Ectodermal cell (in vitro differentiated cells): ENCODE measurements around the gene UNC93A.

Experiments
- H3K27ac ChIP-seq: 2 replicates; pipeline ENCODE4 v1.7.0; 2013; ENCODE audit warnings: mild to moderate bottlenecking, low read depth, low read length; ENCODE audit not compliant: insufficient read depth, poor library complexity, severe bottlenecking
- H3K27me3 ChIP-seq: 2 replicates; pipeline ENCODE4 v1.7.0; 2013; ENCODE audit warnings: mild to moderate bottlenecking, low read length; ENCODE audit not compliant: insufficient read depth, control insufficient read depth, poor library complexity, severe bottlenecking
- H3K36me3 ChIP-seq: one replicate; pipeline ENCODE4 v1.7.0; 2013; ENCODE audit warnings: low read length; ENCODE audit not compliant: control insufficient read depth, insufficient read depth
- H3K4me1 ChIP-seq: one replicate; pipeline ENCODE4 v1.7.0; 2013; ENCODE audit warnings: low read length; ENCODE audit not compliant: control insufficient read depth, insufficient read depth
- H3K4me3 ChIP-seq: 2 replicates; pipeline ENCODE4 v1.7.0; 2013; ENCODE audit warnings: low read depth, low read length, control low read depth; ENCODE audit not compliant: insufficient read depth
- H3K9me3 ChIP-seq: 2 replicates; pipeline ENCODE4 v1.7.0; 2013; ENCODE audit warnings: mild to moderate bottlenecking, low read length, moderate library complexity; ENCODE audit not compliant: control insufficient read depth
- WGBS, 2 experiments: methylation state at CpG; one replicate each; pipeline ENCODE4 v1.1.7; 2013; ENCODE audit warnings: missing lambda C conversion rate in 2 of 2; 5-methylcytosine and 5-hydroxymethylcytosine counted together

Gene UNC93A

GRCh38 chr6:167294241-167294640 is 3.1 kb downstream of the UNC93A start:
- H3K27ac ChIP-seq: no peak overlapping the region
- no peaks in the 10 kb centered on the region for H3K36me3 ChIP-seq
- H3K4me3 ChIP-seq: no peak overlapping the region
- no peaks in the 10 kb centered on the region for H3K4me1 ChIP-seq
- WGBS, 2 experiments: 89 to 90% methylated on average over 12 of the region's 12 CpGs
- no peaks in the 10 kb centered on the region for H3K27me3 ChIP-seq
- H3K9me3 ChIP-seq: no peaks in the 10 kb centered on the region

GRCh38 chr6:167294651-167295494 is 3.8 kb downstream of the UNC93A start:
- Histone ChIP-seq H3K36me3 (no peaks in the 10 kb centered on the region), H3K27ac (no peak overlapping the region), H3K4me1 (no peaks in the 10 kb centered on the region), H3K27me3 (no peaks in the 10 kb centered on the region), H3K4me3 (no peak overlapping the region), H3K9me3 (no peaks in the 10 kb centered on the region)
- WGBS, 2 experiments: 91 to 95% methylated on average over 38 of the region's 38 CpGs

- H3K27ac ChIP-seq: no peak overlapping the region
- no peaks in the 10 kb centered on the region for H3K27me3 ChIP-seq
- H3K4me1 ChIP-seq: no peaks in the 10 kb centered on the region
- no peaks in the 10 kb centered on the region for H3K9me3 ChIP-seq
- no peaks in the 10 kb centered on the region for H3K36me3 ChIP-seq
- 96 to 97% methylated on average over 43 of the region's 43 CpGs for WGBS, 2 experiments
- no peak overlapping the region for H3K4me3 ChIP-seq
Observed at GRCh38 chr6:167295495-167296292, 4.6 kb downstream of the UNC93A start.

GRCh38 chr6:167296293-167296690 is 5.2 kb downstream of the UNC93A start:
- 95 to 96% methylated on average over 5 of the region's 5 CpGs for WGBS, 2 experiments
- H3K27ac ChIP-seq: no peak overlapping the region
- H3K4me1 ChIP-seq: no peaks in the 10 kb centered on the region
- H3K27me3 ChIP-seq: no peaks in the 10 kb centered on the region
- no peak overlapping the region for H3K4me3 ChIP-seq
- no peaks in the 10 kb centered on the region for H3K9me3 ChIP-seq
- no peaks in the 10 kb centered on the region for H3K36me3 ChIP-seq

DNA sequence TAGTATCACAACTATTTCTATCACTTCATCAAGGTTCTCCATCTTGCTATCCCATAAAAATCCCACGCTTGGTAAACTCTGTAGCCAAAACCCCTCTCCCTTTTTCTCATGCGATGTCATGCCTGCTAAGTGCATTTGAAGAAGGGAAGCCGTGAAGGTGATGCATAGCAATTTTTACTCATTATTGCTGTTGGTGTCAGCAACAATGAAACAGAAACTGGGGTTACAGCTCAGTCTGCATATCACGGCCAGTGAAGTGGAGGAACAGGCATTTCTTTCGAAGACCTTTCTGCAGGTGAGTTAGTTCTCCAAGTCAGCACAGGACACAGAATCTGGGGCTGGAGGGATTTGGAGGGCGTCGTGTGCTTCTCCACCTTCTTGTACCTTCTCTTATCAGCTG is 5.8 kb downstream of the UNC93A start:
- Histone ChIP-seq H3K36me3 (no peaks in the 10 kb centered on the region), H3K9me3 (no peaks in the 10 kb centered on the region), H3K4me3 (no peak overlapping the region), H3K27ac (no peak overlapping the region), H3K27me3 (no peaks in the 10 kb centered on the region), H3K4me1 (no peaks in the 10 kb centered on the region)
- 92 to 98% methylated on average over 5 to 7 of the region's 7 CpGs for WGBS, 2 experiments

DNA sequence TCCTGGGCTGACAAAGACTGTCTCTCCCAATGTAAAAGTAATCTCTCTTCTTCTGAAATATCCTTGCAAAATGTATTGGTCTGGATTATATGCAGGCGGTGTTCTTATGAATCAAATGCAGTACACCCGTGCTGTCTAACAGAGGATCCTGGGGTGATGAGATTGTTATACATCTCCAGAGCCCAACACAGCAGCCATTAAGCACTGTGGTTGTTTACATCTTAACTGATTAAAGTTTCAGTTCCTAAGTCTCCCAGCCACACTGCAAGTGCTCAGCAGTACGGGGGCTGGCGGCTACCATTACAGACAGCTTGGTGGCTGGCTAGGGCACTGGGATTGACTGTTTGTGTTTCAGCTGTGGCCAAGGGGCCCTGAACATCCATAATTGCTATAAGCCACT is 7.0 kb downstream of the UNC93A start:
- Histone ChIP-seq H3K27me3 (no peaks in the 10 kb centered on the region), H3K9me3 (no peaks in the 10 kb centered on the region), H3K4me3 (no peak overlapping the region), H3K27ac (no peak overlapping the region), H3K4me1 (no peaks in the 10 kb centered on the region), H3K36me3 (no peaks in the 10 kb centered on the region)
- 86 to 94% methylated on average over 4 of the region's 4 CpGs for WGBS, 2 experiments

DNA sequence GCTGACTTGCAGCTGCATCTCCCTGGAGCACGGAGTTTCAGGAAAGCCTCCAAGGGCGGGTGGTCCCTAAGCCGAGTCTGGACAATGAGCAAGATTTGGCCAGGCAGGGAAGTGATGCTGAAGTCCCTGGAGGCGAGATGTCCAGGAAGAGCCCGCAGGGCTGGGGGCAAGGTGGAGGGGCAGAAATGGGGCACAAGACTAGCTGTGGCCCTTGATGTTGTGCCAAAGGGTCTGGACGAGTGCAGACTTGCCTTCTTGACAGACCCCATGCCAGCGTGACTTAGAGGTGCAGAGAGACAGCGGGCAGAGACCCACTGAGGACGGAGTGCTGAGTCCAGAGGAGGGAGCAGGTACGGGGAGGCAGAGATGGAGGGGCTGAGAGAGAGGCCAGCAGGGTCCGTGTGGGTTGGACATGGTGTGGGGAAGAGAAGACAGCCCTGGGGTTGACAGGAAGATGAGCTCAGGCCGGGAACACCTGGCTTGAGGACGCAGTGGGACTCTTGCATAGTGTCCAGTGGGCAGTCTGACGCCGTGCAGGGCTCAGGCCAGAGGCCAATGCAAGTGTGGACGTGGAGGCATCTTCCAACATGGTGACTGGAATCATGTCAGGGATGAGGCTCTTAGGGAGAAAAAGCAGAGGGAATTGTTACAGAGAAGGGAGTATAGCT is 8.7 kb downstream of the UNC93A start:
- no peaks in the 10 kb centered on the region for H3K9me3 ChIP-seq
- H3K36me3 ChIP-seq: no peaks in the 10 kb centered on the region
- 90 to 94% methylated on average over 16 of the region's 16 CpGs for WGBS, 2 experiments
- no peak overlapping the region for H3K4me3 ChIP-seq
- no peak overlapping the region for H3K27ac ChIP-seq
- H3K27me3 ChIP-seq: no peaks in the 10 kb centered on the region
- H3K4me1 ChIP-seq: no peaks in the 10 kb centered on the region

- Histone ChIP-seq H3K4me1 (no peaks in the 10 kb centered on the region), H3K27ac (no peak overlapping the region), H3K9me3 (no peaks in the 10 kb centered on the region), H3K36me3 (no peaks in the 10 kb centered on the region), H3K27me3 (no peaks in the 10 kb centered on the region), H3K4me3 (no peak overlapping the region)
- 73 to 78% methylated on average over 9 of the region's 9 CpGs for WGBS, 2 experiments
Observed at GRCh38 chr6:167300902-167301777, 10.0 kb downstream of the UNC93A start.

DNA sequence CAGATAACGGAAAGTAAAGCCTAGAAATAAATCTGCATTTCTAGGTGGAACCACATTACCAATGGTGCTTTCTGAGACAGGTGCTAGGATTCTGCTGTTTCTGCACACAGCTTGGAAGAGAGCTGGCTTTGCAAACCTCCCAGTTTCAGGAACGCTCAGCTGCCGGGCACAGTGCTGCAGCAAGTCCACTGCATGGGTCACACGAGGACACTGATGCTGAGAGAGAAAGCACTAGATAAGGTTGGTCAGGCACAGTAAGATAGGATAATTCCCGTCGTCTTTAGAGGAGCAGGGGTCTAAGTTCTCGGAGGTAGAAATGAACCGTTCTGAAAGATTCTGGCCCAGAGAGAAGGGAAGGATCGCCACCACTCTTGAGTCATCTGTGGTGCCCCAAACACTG is 11.0 kb downstream of the UNC93A start:
- Histone ChIP-seq H3K4me1 (no peaks in the 10 kb centered on the region), H3K27ac (no peak overlapping the region), H3K4me3 (no peak overlapping the region), H3K9me3 (no peaks in the 10 kb centered on the region), H3K36me3 (no peaks in the 10 kb centered on the region), H3K27me3 (no peaks in the 10 kb centered on the region)
- 85 to 88% methylated on average over 9 of the region's 9 CpGs for WGBS, 2 experiments
